ENCODE results near the gene OPCML.

Gene OPCML

GRCh38 chr11:133149698-133150097, 382.6 kb downstream of the OPCML start:
- in situ Hi-C loops (cut with MboI; ENCODE audit: low sequenced_read_pairs), result no loop called here

GRCh38 chr11:133147625-133148024, 384.7 kb downstream of the OPCML start:
- in situ Hi-C loops (cut with MboI; ENCODE audit: low sequenced_read_pairs), result no loop called here

DNA sequence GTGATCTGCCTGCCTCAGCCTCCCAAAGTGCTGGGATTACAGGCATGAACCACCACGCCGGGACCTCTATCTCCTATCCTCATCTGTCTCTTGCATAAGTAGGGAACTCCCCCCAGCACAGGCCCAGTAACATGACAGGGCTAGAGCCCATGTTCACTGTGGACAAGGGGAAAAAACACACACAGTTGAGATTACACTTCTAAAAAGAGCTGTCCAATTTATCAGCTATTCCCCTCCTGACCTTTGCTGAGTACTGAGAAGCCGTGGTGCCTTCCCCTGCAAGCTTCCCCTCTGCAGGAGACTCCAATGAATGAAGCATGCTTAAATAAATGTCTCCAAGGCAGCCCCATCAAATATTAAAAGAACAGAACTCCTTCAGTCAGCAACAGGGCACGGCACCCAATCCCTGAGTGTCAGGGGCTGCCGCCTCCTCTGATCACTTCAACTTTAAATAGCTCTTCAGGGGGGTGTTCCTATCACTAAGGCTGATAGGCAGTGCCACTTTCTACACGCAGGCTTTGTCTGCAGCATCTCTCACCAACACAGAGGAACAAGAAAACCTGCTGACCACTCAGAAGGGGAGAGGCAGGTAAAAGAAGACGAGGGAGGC, 385.5 kb downstream of the OPCML start:
- in situ Hi-C loops (cut with MboI; ENCODE audit: low sequenced_read_pairs), result no loop called here

GRCh38 chr11:133137939-133138338, 394.4 kb downstream of the OPCML start:
- in situ Hi-C loops (cut with MboI; ENCODE audit: low sequenced_read_pairs), result no loop called here

DNA sequence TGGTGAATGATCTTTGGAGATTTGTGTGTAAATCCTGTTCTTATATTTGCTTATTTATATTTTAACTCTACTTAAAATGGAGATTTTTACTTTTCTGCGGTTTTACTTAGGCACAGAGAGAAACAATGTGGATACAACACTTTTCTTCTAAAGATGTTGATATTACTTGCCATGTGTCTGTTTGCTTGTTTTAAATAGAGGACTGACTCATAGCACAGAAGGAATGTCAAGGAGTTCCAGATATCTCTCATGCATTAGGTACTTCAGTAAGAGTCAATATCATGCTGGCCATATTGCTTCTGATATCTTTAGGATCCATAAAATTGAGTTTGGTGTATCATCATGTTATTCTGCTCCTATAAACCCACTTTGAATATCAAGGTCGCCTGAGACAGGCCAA, 395.0 kb downstream of the OPCML start:
- in situ Hi-C loops (cut with MboI; ENCODE audit: low sequenced_read_pairs), result no loop called here

GRCh38 chr11:133136376-133136775, 395.9 kb downstream of the OPCML start:
- in situ Hi-C loops (cut with MboI; ENCODE audit: low sequenced_read_pairs), result no loop called here

GRCh38 chr11:133134314-133135173, 397.8 kb downstream of the OPCML start:
- in situ Hi-C loops (cut with MboI; ENCODE audit: low sequenced_read_pairs), result no loop called here

- in situ Hi-C loops (cut with MboI; ENCODE audit: low sequenced_read_pairs), result no loop called here
Observed at GRCh38 chr11:133133606-133134005, 398.7 kb downstream of the OPCML start.

- in situ Hi-C loops (cut with MboI; ENCODE audit: low sequenced_read_pairs), result no loop called here
Observed at GRCh38 chr11:133133050-133133449, 399.3 kb downstream of the OPCML start.

DNA sequence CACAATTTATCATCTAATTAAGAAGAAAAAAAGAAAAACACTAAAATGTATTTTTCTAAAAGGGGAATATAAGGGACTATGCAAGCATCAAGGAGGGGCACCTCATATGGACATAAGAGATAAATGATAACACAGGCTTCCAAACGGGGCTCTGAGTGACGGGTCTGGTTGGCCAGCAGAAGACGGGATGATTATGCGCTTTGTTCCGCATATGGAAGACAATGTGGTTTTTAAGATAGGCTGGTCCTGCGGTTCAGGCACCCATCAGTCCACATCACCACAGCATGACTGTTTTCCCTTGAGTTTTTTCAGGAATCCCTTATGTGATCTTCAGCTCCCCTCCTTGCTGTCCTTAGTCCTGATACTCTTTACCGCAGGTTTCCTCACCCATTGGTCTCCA, 404.6 kb downstream of the OPCML start:
- in situ Hi-C loops (cut with MboI; ENCODE audit: low sequenced_read_pairs), result no loop called here

DNA sequence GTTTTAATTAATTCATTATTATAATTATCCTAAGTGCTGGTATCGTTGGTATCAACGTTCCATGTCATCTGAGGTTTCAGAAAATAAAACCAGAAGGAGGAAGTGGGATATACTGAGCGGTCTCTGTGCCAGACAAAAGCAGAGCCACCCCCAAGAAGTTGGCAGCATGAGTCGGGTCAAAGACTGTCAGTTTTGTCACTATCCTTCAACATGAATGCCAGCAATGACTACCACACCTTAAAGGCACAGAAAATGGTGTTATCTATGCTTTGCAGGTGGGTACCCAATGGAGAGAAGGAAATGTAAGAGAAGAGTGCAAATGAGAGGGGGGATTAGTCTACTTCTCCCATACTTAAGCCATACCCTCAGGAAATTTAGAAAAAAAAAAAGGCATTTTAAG, 408.5 kb downstream of the OPCML start:
- in situ Hi-C loops (cut with MboI; ENCODE audit: low sequenced_read_pairs), result no loop called here

- in situ Hi-C loops (cut with MboI; ENCODE audit: low sequenced_read_pairs), result no loop called here
Observed at GRCh38 chr11:133123366-133123765, 408.9 kb downstream of the OPCML start.

- in situ Hi-C loops (cut with MboI; ENCODE audit: low sequenced_read_pairs), result no loop called here
Observed at GRCh38 chr11:133122256-133122655, 410.0 kb downstream of the OPCML start.

- in situ Hi-C loops (cut with MboI; ENCODE audit: low sequenced_read_pairs), result no loop called here
Observed at GRCh38 chr11:133118563-133119268, 413.6 kb downstream of the OPCML start.

- in situ Hi-C loops (cut with MboI; ENCODE audit: low sequenced_read_pairs), result no loop called here
Observed at GRCh38 chr11:133115099-133115498, 417.2 kb downstream of the OPCML start.

DNA sequence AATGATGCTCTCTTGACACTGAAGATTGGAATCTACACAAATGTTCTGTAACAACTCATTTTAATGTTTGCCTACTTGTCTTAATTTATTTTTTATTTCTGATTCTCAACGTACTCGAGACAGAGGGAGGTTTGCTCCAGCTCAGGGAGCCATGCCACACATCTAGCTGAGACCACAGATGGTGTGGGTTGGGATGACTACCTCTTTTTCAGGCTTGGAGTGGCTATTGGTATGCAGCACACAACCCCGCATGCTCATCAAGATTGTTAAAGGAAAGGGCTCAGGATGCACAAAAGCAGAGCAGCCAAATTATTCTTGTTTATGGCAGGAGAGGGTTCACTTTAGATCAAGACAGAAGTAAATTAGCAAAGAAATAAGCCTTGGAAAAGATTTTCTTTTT, 424.5 kb downstream of the OPCML start:
- in situ Hi-C loops (cut with MboI; ENCODE audit: low sequenced_read_pairs), result no loop called here

DNA sequence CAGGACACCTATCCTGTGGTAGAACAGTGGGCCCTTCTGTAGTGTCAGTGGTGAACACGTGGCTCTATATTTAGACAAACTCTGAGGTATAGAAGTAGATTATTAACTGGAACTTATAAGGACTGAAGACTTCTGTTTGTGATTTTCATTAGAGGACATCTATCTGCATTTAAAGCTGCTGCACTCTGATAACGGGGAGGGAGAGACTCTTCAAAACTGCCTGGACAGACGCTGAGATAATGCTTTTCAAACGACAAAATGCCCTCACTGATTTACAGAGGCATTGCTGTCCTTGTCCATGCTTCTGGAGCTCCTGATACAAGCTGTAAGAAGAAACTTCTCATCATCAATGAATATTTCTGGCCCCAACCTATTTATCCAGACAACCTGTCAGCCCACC, 425.2 kb downstream of the OPCML start:
- in situ Hi-C loops (cut with MboI; ENCODE audit: low sequenced_read_pairs), result no loop called here

- in situ Hi-C loops (cut with MboI; ENCODE audit: low sequenced_read_pairs), result no loop called here
Observed at GRCh38 chr11:133106417-133106816, 425.9 kb downstream of the OPCML start.

GRCh38 chr11:133104009-133104744, 428.1 kb downstream of the OPCML start:
- in situ Hi-C loops (cut with MboI; ENCODE audit: low sequenced_read_pairs), result no loop called here

- in situ Hi-C loops (cut with MboI; ENCODE audit: low sequenced_read_pairs), result no loop called here
Observed at GRCh38 chr11:133096981-133097380, 435.3 kb downstream of the OPCML start.

GRCh38 chr11:133086518-133086917, 445.8 kb downstream of the OPCML start:
- in situ Hi-C loops (cut with MboI; ENCODE audit: low sequenced_read_pairs), result no loop called here
